AG08395 (cell line): Measurements from ENCODE around the gene PBX3.
"Not testable (repeated sequence)": the region's sequence is repeated elsewhere in the genome, so short reads cannot be mapped to it uniquely, and the experiment has no call there.

Source experiments
- DNase-seq: peaks from one replicate; pipeline ENCODE4 v3.0.0; 2012; ENCODE audit warnings: mixed read lengths, low spot score

PBX3 gene

GRCh38 chr9:125822902-125823301 is 75.7 kb downstream of the PBX3 start:
- no peak for DNase-seq

DNA sequence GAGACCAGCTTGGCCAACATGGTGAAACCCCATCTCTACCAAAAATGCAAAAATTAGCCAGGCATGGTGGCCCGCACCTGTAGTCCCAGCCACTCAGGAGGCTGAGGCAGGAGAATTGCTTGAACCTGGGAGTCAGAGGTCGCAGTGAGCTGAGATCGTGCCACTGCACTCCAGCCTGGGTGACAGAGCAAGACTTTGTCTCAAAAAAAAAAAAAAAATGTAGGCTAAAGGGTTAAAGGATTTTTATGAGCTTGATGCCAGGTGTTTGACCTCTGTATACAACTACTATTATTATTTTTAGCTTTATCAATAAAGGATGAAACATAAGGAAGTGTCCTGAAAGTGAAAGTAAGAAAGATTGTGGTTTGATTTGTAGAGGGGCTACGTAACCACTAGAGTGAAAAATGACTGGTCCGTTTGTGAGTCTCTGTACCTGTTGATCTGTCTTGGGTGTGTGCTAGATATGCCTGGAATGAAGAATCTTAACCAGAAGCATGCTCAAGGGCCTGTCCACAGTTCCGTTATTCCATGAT is 76.8 kb downstream of the PBX3 start:
- DNase-seq = not testable (repeated sequence)

- no peak for DNase-seq
Observed at GRCh38 chr9:125825762-125826161, 78.6 kb downstream of the PBX3 start.

- DNase-seq = no peak
Observed at GRCh38 chr9:125826850-125827249, 79.7 kb downstream of the PBX3 start.

DNA sequence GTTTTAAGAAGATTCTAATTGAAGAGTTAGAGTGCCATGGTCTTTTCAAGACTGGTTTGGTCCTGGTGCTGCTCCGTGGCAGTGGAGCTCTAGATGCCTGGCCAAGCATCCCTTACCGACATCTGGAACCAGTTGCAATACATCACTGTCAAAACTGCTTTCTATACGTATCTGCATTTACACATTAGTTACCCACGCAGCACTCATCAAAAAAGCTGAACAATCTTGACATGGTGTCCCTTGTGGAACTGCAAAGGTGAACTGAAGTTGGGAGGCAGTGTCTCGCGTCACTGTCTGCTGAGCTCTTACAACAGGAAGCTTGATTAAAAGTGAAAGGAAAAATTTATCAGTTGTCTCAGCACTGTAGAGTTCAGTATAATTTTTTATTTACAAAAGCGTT is 82.6 kb downstream of the PBX3 start:
- DNase-seq = peak; percentile 7

GRCh38 chr9:125831054-125831453 is 83.9 kb downstream of the PBX3 start:
- DNase-seq = no peak

DNA sequence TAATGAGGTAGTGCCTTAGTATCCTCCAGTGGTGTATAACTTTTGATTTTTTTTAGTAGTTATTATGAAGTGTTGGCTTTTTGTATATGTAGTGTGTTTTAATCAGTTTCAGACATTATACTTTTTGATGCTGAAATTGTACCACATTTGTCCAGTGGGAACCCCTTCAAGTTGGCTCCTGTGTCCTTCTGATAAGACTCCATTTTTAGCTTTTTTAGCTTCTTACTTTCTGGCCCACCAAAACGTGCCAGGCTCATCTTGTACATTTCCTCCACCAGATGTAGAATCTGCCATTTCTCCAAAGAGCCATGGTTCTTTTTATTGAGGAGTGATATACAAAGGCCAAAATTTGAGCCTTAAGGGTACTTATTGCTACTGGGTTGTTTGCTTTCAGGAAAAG is 84.4 kb downstream of the PBX3 start:
- no peak for DNase-seq

DNA sequence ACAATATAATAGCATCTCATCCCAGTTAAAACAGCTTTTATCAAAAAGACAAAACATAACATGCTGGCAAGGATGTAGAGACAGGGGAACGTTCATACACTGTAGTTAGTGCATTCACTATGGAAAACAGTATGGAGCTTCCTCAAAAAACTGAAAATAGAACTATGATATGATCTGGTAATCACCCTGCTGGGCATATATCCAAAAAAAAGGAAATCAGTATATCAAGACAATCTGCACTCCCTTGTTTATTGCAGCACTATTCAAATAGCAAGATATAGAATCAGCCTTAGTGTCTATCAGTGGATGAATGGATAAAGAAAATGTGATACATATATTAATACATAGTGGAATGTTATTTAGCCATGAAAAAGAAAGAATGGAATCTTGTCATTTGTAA is 88.5 kb downstream of the PBX3 start:
- DNase-seq = no peak

GRCh38 chr9:125839317-125839716 is 92.1 kb downstream of the PBX3 start:
- DNase-seq = no peak

- no peak for DNase-seq
Observed at GRCh38 chr9:125841444-125841843, 94.3 kb downstream of the PBX3 start.

- DNase-seq = no peak
Observed at GRCh38 chr9:125842242-125842641, 95.1 kb downstream of the PBX3 start.

- DNase-seq = no peak
Observed at GRCh38 chr9:125843646-125844045, 96.5 kb downstream of the PBX3 start.

GRCh38 chr9:125844611-125845010 is 97.4 kb downstream of the PBX3 start:
- DNase-seq = no peak

DNA sequence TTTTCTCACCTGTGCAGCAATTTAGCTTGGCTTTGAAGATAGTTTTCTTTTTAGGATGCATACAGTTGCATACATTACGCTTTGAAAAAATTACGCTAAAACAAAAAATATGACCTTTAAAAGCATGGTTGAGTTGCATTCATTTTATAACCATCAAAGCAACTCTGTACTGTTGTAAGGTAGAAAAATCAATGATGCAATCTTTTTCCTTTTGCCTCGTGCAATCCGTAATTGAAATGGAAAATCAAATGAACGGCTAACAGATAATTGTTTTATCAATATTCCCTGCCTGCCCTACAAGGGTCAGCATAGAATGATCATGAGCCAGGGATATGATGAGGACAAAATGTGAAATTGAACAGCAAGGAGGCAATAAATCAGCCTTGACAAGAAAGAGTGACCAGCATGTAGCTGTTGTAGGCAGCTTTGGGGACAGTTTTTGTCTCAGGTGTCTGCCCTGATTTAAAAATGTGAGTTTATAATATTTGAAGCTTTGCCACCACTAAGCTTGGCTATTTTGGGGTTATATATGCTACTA is 98.2 kb downstream of the PBX3 start:
- no peak for DNase-seq

GRCh38 chr9:125847735-125848134 is 100.6 kb downstream of the PBX3 start:
- no peak for DNase-seq

DNA sequence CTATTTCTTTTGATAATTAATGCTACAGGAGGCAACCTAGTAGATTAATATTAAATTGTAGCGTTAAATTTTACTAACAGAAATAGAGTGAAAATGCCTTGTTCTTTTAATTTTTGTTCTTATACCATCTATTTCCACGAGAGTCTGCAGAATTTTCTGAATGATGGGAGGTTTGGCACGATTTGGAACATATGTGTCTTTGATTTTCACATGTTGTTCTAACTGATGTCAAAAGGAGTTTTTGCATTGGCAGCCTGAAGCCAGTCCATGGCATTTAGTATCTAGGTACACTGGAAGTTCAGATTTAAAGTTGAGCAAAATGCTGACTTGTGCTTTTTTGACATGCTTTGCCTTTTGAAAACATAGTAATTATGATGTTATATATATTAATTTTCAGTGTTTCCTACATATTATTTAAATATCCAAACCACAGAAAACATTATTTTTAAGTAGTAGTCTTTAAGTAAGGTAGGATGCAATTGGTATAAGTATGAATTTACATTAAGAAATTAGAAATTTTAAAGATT is 103.0 kb downstream of the PBX3 start:
- no peak for DNase-seq

- no peak for DNase-seq
Observed at GRCh38 chr9:125850763-125851162, 103.6 kb downstream of the PBX3 start.

GRCh38 chr9:125851979-125852378 is 104.8 kb downstream of the PBX3 start:
- no peak for DNase-seq

- no peak for DNase-seq
Observed at GRCh38 chr9:125852386-125852785, 105.2 kb downstream of the PBX3 start.

- DNase-seq = peak; percentile 5
Observed at GRCh38 chr9:125854553-125855275, 107.5 kb downstream of the PBX3 start.

DNA sequence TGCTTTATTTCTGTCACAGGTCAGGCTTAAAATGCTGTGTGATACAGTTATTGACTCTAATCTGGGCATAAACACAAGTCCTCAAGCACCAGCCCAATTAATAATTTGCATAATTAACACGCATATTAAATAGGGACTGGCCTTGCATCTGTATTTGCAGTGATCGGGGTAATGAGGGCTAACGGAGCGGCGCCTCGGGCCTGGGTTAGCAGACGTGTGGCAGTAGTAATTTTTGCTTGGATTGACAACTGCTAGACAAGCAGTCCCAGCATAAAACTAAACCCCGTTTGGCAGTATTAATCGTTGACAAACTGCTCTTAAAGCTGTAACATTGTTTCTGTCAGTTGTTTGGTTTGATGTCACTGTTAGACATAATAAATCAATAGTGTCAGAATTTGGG is 109.2 kb downstream of the PBX3 start:
- no peak for DNase-seq

DNA sequence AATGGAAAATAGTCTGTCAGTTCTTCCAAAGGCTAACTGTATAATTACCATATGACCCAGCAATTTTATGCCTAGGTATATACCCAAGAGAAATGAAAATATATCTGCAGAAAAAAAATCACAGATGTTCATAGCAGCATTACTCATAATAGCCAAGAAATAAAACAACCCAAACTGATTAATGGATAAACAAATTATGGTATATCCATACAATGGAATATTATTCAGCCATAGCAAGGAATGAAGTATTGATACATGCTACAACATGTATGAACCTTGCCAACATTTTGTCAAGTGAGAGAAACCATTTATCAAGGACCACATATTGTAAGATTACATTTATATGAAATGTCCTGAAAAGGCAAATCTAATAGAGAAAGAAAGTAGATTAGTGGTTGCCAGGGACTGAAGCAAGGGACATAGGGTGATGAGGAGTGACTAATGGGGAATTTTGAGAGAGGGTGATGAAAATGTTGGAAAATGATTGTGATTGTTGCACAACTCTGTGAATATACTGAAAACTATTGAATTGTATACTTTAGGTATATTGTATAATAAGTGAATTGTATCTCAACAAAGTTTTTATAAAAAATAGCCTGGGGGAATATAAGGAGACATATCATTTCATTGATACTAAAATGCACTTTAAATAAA is 114.4 kb downstream of the PBX3 start:
- no peak for DNase-seq

- no peak for DNase-seq
Observed at GRCh38 chr9:125863923-125864322, 116.8 kb downstream of the PBX3 start.
